NCI-H1105 (cell line): Measurements from ENCODE around the gene CYP2C19.
"Not testable (repeated sequence)": the region's sequence is repeated elsewhere in the genome, so short reads cannot be mapped to it uniquely, and the experiment has no call there.

Source experiments
- DNase-seq: peaks from one replicate; lab custom pipeline; 2025; lab: John Stamatoyannopoulos, UW

CYP2C19 gene

DNA sequence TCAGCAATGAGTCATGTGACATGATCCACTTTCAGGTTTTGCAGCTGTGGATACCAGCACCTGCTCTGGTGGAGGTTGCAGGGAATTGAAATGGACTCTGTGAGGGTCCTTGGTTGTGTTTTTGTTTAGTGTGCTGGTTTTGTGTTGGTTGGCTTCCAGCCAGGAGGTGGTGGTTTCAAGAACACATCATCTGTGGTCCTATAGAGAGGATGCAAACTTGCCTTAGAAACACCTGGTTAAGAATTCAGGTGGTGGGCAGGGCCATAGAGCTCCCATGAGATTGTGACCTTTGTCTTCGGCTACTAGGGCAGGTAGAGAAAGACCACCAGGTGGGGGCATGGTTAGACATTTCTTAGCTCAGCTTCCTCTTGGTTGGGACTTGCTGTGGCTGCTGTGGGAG lies 116.7 kb downstream of the CYP2C19 start:
- DNase-seq, result no peak

DNA sequence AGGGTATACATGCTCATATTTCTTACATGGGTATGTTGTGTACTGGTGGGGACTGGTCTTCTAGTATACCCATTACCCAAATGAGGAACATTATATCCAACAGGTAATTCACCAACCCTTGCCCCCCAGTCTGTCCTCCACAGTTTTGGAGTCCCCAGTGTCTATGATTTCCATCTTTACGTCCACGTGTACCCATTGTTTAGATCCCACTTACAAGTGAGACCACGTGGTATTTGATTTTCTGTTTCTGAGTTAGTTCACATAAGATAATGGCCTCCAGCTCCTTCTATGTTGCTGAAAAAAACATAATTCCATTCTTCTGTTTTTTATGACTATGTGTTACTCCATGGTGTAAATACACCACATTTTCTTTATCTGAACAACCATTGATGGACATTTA lies 126.6 kb downstream of the CYP2C19 start:
- no peak for DNase-seq

DNA sequence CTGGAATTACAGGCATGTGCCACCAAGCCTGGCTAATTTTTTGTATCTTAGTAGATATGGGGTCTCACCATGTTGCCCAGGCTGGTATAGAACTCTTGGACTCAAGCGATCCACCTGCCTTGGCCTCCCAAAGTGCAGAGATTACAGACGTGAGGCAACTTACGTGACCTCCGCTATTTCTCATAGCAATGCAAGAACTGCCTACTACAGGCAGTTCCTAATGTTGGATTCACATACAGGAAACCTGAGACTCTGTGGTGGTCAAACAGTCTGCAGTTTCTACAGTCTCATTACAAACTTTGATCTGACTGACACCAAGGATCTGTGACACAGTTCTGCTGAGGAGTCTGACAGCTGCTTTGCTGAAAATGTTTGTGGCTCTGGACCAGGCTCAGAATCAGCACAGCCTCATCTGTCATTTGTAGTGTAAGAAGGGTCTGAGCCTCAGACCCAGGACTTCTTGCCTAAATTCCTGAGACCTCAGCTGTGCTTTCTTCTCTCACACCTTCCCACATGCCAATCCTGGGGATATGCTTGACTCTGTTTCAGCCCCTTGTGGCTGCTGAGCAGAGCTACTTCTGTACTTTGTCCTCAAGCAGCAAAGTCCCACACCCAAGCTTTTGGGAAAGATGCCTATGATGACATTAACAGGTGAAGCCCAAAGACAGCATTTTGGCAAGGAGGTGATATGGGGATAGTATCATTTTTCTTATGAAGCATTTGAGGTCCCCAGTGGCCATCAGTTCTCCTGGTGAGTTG lies 128.0 kb downstream of the CYP2C19 start:
- no peak for DNase-seq

DNA sequence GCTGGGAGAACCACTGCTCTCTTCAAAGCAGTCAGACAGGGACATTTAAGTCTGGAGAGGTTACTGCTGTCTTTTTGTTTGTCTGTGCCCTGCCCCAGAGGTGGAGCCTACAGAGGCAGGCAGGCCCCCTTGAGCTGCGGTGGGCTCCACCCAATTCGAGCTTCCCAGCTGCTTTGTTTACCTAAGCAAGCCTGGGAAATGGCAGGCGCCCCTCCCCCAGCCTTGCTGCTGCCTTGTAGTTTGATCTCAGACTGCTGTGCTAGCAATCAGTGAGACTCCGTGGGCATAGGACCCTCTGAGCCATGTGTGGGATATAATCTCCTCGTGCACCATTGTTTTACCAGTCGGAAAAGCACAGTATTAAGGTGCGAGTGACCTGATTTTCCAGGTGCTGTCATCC lies 135.9 kb downstream of the CYP2C19 start:
- DNase-seq, result not testable (repeated sequence)

- DNase-seq, result no peak
Measured at GRCh38 chr10:94902080-94902479, 139.6 kb downstream of the CYP2C19 start.

- no peak for DNase-seq
Measured at GRCh38 chr10:94902570-94902969, 140.1 kb downstream of the CYP2C19 start.
